Neural cell (in vitro differentiated cells): ENCODE data around the gene RCSD1.

Experiments used
- CTCF ChIP-seq: fragments of 450-650 bp; IDR thresholded peaks from 2 replicates; pipeline ENCODE4 v1.5.1; 2014; ENCODE audit warnings: antibody characterized with exemption, mild to moderate bottlenecking, moderate library complexity; ENCODE audit not compliant: poor library complexity, severe bottlenecking
- EP300 ChIP-seq: fragments of 450-650 bp; conservative IDR thresholded peaks from 2 replicates; pipeline ENCODE4 v1.6.1; 2014; ENCODE audit warnings: antibody characterized with exemption, mild to moderate bottlenecking, moderate library complexity; ENCODE audit not compliant: poor library complexity, severe bottlenecking
- EZH2 ChIP-seq: fragments of 200-600, 300-800 bp; shearing (Covaris generic), sonication (generic); IDR thresholded peaks from 2 replicates; pipeline ENCODE4 v1.6.1; 2014; ENCODE audit warnings: antibody characterized with exemption, low read length, borderline replicate concordance, mild to moderate bottlenecking; ENCODE audit not compliant: insufficient read depth, poor library complexity, severe bottlenecking

- TF ChIP-seq CTCF: no peak
- no peak for TF ChIP-seq EZH2
- no peak for TF ChIP-seq EP300
Measured at GRCh38 chr1:167663002-167663772, 33.2 kb downstream of the RCSD1 start.
